ENCODE results near the gene AP3S2.
"Not testable (repeated sequence)": the region's sequence is repeated elsewhere in the genome, so short reads cannot be mapped to it uniquely, and the experiment has no call there.

Gene AP3S2

DNA sequence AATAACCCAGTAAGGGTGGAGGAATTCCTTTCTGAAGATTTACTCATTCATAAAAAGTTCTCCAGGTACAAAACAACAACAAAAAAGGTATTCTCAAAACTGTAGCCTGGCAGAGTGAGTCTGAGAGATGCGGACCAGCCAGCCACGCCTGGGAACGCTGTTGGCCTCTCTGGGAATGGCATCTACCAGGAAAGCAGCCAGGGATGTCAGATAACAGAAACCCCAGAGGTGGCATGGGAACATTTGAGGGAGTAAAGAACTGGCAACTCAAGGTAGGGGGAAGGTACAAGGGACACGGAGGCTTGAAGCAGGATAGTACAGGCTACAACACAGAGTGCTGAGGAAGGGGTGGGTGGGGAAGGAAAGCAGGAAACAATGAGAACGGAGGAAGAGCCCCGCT is 7.1 kb upstream of the AP3S2 start:
- no peak overlapping the region for H3K4me3 ChIP-seq (ENCODE audit: low read length)
- no peak overlapping the region for H3K9ac ChIP-seq (ENCODE audit: low read length)
- H3K4me1 ChIP-seq (ENCODE audit: control insufficient read depth, insufficient read depth, low read length) = no peaks in the 10 kb centered on the region
- peaks cover 25% of the 10 kb centered on the region for H3K36me3 ChIP-seq (ENCODE audit: control insufficient read depth, insufficient read depth, low read length, severe bottlenecking)
- DNase-seq (ENCODE audit: low read depth) = no peak
- H3K9me3 ChIP-seq (ENCODE audit: control insufficient read depth, low read length) = no peaks in the 10 kb centered on the region
- H3K27me3 ChIP-seq (replicated peaks; ENCODE audit: control insufficient read depth, insufficient read depth, low read length) = no peaks in the 10 kb centered on the region

DNA sequence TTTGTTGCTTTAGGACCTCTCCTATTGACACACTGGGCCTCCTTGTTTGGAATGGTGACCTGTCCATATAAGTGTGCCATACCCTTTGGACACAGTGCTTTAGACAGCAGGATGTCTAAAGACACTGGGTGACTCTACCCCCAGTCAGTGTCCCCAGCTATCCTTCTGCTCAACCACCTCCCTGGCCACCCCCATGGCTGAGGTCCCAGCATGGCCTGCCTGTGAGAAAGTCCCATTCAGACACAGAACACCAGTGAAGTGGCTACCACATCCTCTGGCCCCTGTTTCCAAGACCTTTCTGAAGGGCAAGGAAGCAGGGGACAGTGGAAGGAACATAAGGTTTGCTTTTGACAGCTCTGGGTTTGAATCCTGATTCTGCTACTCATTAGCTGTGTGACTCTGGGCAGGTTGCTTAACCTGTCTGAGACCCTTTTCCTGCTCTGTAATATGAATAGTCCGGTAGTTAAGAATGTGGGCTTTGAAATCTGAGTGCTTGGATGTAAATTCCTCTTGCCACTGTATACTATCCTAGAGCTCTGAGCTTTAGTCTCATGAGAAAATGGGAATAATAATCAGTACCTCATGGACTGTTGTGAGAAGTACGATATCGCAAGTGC is 6.3 kb upstream of the AP3S2 start:
- peaks cover 25% of the 10 kb centered on the region for H3K36me3 ChIP-seq (ENCODE audit: control insufficient read depth, insufficient read depth, low read length, severe bottlenecking)
- H3K4me3 ChIP-seq (ENCODE audit: low read length) = no peak overlapping the region
- no peaks in the 10 kb centered on the region for H3K27me3 ChIP-seq (replicated peaks; ENCODE audit: control insufficient read depth, insufficient read depth, low read length)
- no peaks in the 10 kb centered on the region for H3K4me1 ChIP-seq (ENCODE audit: control insufficient read depth, insufficient read depth, low read length)
- no peak overlapping the region for H3K9ac ChIP-seq (ENCODE audit: low read length)
- H3K9me3 ChIP-seq (ENCODE audit: control insufficient read depth, low read length) = no peaks in the 10 kb centered on the region
- DNase-seq (ENCODE audit: low read depth) = no peak

DNA sequence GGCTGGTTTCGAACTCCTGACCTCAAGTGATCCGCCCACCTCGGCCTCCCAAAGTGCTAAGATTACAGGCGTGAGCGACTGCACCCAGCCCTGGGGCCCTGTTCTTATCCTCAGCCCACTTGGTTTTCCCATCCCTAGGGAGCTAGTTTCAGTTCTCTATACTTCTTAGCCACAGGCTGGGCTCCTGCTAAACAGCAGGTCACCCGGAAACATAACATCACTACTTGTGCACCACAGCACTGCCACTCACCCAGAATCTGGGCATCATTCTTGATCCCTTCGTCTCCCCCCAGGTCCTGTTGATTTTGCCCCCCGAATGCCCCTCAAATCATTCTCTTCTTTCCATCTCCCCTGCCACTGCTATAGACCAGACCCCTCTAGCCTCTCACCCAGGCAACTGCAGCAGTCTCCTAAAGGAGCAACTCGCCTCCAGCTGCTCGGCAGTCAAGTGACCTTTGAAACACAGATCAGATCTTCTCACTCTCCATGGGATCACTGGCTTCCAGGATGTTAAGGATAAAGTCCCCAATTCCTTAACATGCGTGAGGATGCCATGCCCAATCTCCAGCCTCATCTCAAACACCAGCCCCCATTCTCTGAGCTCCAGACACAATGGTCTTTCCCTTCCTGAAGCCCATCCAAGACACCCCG is 5.6 kb upstream of the AP3S2 start:
- no peaks in the 10 kb centered on the region for H3K4me1 ChIP-seq (ENCODE audit: control insufficient read depth, insufficient read depth, low read length)
- H3K4me3 ChIP-seq (ENCODE audit: low read length) = no peak overlapping the region
- H3K9ac ChIP-seq (ENCODE audit: low read length) = no peak overlapping the region
- peaks cover 25% of the 10 kb centered on the region for H3K36me3 ChIP-seq (ENCODE audit: control insufficient read depth, insufficient read depth, low read length, severe bottlenecking)
- H3K27me3 ChIP-seq (replicated peaks; ENCODE audit: control insufficient read depth, insufficient read depth, low read length) = no peaks in the 10 kb centered on the region
- no peak for DNase-seq (ENCODE audit: low read depth)
- no peaks in the 10 kb centered on the region for H3K9me3 ChIP-seq (ENCODE audit: control insufficient read depth, low read length)

DNA sequence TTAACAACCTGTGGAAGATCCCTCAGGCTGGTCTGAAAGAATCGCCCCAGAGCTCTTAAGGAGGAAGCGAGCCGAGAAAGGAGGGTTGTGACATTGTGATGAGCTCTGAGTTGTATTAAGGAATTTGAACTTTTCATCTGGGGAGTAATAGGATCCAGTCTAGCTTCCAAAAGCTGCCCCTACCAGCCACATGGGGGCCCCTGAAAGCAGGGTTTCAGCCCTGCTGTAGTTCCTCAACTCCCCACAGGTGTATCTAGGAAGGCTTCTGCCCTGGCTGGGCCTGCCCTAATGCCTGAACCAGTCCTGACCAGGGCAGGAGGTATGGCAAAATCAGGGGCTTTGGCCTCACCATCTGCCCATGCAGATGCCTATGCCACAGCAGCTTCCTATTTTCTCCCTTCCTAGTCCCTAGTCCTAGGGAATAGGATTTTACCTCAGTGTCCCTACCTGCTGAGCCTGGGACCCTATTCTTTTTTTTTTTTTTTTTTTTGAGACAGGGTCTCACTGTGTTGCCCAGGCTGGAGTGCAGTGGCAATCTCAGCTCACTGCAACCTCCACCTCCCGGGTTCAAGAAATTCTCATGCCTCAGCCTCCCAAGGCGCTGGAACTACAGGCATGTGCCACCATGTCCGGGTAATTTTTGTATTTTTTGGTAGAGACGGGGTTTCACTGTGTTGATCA is 5.0 kb upstream of the AP3S2 start:
- no peak overlapping the region for H3K9ac ChIP-seq (ENCODE audit: low read length)
- no peaks in the 10 kb centered on the region for H3K9me3 ChIP-seq (ENCODE audit: control insufficient read depth, low read length)
- no peak overlapping the region for H3K4me3 ChIP-seq (ENCODE audit: low read length)
- no peaks in the 10 kb centered on the region for H3K27me3 ChIP-seq (replicated peaks; ENCODE audit: control insufficient read depth, insufficient read depth, low read length)
- no peaks in the 10 kb centered on the region for H3K4me1 ChIP-seq (ENCODE audit: control insufficient read depth, insufficient read depth, low read length)
- H3K36me3 ChIP-seq (ENCODE audit: control insufficient read depth, insufficient read depth, low read length, severe bottlenecking) = peaks cover 21% of the 10 kb centered on the region
- DNase-seq (ENCODE audit: low read depth) = peak; percentile 50

DNA sequence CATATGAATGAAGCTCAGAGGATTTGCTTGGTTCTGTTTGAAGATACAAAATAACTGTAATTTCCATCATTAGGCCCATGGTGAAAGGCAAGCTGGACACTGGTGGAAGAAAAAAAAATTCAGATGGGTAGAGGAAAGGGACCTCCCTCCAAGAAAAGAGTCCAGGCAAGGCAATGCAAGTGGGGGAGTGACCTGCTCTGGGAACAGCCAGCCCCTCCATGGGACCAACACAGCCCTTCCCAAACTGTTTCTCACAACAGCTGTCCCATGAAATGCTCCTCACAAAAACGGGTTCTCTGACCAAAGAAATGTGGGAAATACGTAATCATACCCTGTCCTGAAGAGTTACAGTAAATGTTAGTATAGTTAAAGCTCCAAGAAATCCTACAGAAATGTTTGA is 4.4 kb upstream of the AP3S2 start:
- Histone ChIP-seq H3K9me3 (ENCODE audit: control insufficient read depth, low read length) (no peaks in the 10 kb centered on the region), H3K4me3 (ENCODE audit: low read length) (no peak overlapping the region), H3K27me3 (replicated peaks; ENCODE audit: control insufficient read depth, insufficient read depth, low read length) (no peaks in the 10 kb centered on the region), H3K36me3 (ENCODE audit: control insufficient read depth, insufficient read depth, low read length, severe bottlenecking) (peaks cover 15% of the 10 kb centered on the region), H3K9ac (ENCODE audit: low read length) (no peak overlapping the region), H3K4me1 (ENCODE audit: control insufficient read depth, insufficient read depth, low read length) (peaks cover under 1% of the 10 kb centered on the region)
- no peak for DNase-seq (ENCODE audit: low read depth)

DNA sequence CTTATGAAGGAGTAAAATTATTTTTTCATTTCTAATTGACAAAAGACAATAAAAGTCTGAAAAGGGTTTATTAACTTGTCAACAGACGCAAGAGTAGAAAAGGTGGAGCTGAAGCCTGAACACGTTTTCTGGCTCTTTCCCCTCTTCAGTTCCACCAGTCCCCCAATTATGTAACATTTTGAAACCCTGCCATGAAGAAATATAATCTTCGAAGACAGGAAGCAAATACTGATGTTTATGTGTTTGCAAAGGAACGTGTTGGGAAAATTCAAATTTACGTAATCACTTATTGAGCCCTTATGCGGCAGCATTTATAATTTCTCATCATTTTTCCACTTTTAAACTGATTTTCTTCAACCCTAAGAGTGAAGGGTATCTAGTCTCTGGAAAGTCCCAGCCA is 767 bp downstream of the AP3S2 start:
- H3K9me3 ChIP-seq (ENCODE audit: control insufficient read depth, low read length) = no peaks in the 10 kb centered on the region
- peaks cover 10% of the 10 kb centered on the region for H3K36me3 ChIP-seq (ENCODE audit: control insufficient read depth, insufficient read depth, low read length, severe bottlenecking)
- H3K4me1 ChIP-seq (ENCODE audit: control insufficient read depth, insufficient read depth, low read length) = peaks cover 19% of the 10 kb centered on the region
- no peaks in the 10 kb centered on the region for H3K27me3 ChIP-seq (replicated peaks; ENCODE audit: control insufficient read depth, insufficient read depth, low read length)
- DNase-seq (ENCODE audit: low read depth) = peak; percentile 41
- peak overlapping the region; percentile 94 for H3K4me3 ChIP-seq (ENCODE audit: low read length)
- H3K9ac ChIP-seq (ENCODE audit: low read length) = peak overlapping the region; percentile 95

DNA sequence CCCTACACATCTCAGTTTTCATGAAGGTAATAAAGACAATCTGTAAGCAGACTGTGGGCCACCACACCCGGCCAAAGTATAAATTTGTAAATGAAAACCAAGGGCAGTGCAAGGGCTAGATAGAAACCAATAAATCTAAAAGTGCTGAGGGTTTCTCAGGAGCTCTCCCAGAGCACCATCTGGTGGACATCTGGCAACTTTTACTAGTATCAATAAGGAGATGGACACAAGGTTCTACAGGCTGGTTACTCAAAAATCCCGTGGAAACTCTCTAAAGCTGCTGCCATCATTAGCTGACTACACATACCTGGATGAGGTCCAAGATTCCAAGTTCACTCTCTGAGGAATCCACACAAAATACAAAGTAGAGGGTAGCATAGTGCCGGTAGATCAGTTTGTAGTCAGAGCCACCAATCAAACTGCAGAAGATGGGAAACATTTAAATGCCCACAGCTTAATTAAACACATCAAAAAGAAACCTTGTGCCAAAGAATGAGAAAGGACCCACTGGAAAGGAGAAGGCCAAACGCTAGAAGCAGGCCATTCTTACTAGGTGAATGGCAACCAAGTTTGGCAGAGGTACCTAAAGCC is 5.5 kb downstream of the AP3S2 start:
- no peak overlapping the region for H3K4me3 ChIP-seq (ENCODE audit: low read length)
- H3K4me1 ChIP-seq (ENCODE audit: control insufficient read depth, insufficient read depth, low read length) = peaks cover 22% of the 10 kb centered on the region
- H3K9ac ChIP-seq (ENCODE audit: low read length) = peak overlapping the region; percentile 30
- H3K36me3 ChIP-seq (ENCODE audit: control insufficient read depth, insufficient read depth, low read length, severe bottlenecking) = peaks cover 51% of the 10 kb centered on the region
- peak; percentile 84 for DNase-seq (ENCODE audit: low read depth)
- H3K9me3 ChIP-seq (ENCODE audit: control insufficient read depth, low read length) = no peaks in the 10 kb centered on the region
- no peaks in the 10 kb centered on the region for H3K27me3 ChIP-seq (replicated peaks; ENCODE audit: control insufficient read depth, insufficient read depth, low read length)

DNA sequence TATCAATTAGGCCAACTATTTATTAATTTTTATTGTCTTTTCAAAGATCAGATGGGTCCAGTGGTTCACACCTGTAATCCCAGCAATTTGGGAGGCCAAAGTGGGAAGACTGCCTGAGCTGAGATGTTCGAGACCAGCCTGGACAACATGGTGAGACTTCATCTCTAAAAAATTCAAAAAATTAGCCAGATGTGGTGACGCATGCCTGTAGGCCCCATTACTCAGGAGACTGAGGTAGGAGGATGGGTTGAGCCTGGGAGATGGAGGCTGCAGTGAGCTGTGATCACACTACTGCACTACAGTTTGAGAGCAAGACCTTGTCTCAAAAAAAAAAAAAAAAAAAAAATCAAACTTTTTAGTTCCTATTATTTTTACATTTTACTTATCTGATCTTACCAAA is 8.2 kb downstream of the AP3S2 start:
- Histone ChIP-seq H3K9ac (ENCODE audit: low read length) (no peak overlapping the region), H3K9me3 (ENCODE audit: control insufficient read depth, low read length) (no peaks in the 10 kb centered on the region), H3K36me3 (ENCODE audit: control insufficient read depth, insufficient read depth, low read length, severe bottlenecking) (peaks cover 71% of the 10 kb centered on the region), H3K27me3 (replicated peaks; ENCODE audit: control insufficient read depth, insufficient read depth, low read length) (no peaks in the 10 kb centered on the region), H3K4me1 (ENCODE audit: control insufficient read depth, insufficient read depth, low read length) (peaks cover 10% of the 10 kb centered on the region), H3K4me3 (ENCODE audit: low read length) (no peak overlapping the region)
- no peak for DNase-seq (ENCODE audit: low read depth)

DNA sequence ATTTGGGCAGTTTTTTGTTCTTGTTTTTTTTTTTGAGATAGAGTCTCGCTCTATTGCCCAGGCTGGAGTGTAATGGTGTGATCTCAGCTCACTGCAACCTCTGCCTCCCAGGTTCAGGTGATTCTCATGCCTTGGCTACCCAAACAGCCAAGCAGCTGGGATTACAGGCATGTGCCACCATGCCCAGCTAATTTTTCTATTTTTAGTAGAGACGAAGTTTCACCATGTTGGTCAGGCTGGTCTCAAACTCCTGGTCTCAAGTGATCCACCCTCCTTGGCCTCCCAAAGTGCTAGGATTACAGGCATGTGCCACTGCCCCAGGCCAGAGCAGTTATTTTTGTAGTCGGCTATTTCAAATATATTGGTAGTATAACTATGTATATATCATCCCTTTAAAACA is 8.6 kb downstream of the AP3S2 start:
- Histone ChIP-seq H3K4me1 (ENCODE audit: control insufficient read depth, insufficient read depth, low read length) (peaks cover 10% of the 10 kb centered on the region), H3K36me3 (ENCODE audit: control insufficient read depth, insufficient read depth, low read length, severe bottlenecking) (peaks cover 76% of the 10 kb centered on the region)
- not testable (repeated sequence) for H3K4me3 ChIP-seq (ENCODE audit: low read length); H3K9me3 ChIP-seq (ENCODE audit: control insufficient read depth, low read length); H3K27me3 ChIP-seq (replicated peaks; ENCODE audit: control insufficient read depth, insufficient read depth, low read length); DNase-seq (ENCODE audit: low read depth); H3K9ac ChIP-seq (ENCODE audit: low read length)

DNA sequence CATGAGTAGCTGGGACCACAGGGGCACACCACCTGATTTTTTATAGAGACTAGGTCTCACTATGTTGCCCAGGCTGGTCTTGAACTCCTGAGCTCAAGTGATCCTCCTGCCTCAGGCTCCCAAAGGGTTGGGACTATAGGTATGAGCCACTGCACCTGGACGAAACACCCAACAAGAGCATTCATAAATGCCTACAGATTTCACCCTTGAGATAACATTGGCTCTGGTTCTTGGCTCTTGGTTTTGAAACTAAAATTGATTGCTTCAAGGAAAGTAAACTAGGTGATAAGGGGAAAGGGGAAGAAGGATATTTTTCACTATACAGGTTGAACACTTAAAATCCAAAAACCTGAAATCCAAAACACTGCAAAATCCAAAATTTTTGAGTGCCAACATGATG is 10.3 kb downstream of the AP3S2 start:
- Histone ChIP-seq H3K27me3 (replicated peaks; ENCODE audit: control insufficient read depth, insufficient read depth, low read length) (no peaks in the 10 kb centered on the region), H3K36me3 (ENCODE audit: control insufficient read depth, insufficient read depth, low read length, severe bottlenecking) (peaks cover 84% of the 10 kb centered on the region)
- DNase-seq (ENCODE audit: low read depth) = no peak

DNA sequence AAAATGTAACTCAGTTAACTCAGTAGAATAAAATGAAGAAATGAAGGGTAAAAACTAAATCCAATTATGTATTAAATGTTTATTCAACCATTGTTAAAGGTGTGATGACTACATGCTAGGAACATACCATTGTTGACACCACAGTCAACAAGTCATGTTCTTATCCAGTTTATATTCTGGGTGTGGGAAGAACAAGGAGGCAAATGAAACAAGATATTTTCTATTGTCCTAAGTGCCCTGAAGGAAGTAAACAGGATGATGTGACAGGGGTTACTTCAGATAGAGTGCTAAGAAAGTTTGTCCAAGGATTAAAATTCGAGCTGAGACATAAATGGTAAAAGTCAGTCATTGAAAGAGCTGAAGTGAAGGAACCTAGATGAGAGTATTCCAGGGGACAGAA is 13.1 kb downstream of the AP3S2 start:
- DNase-seq (ENCODE audit: low read depth) = no peak
- Histone ChIP-seq H3K4me1 (ENCODE audit: control insufficient read depth, insufficient read depth, low read length) (peaks cover 15% of the 10 kb centered on the region), H3K9ac (ENCODE audit: low read length) (no peak overlapping the region), H3K36me3 (ENCODE audit: control insufficient read depth, insufficient read depth, low read length, severe bottlenecking) (peaks cover 77% of the 10 kb centered on the region), H3K9me3 (ENCODE audit: control insufficient read depth, low read length) (no peaks in the 10 kb centered on the region), H3K4me3 (ENCODE audit: low read length) (no peak overlapping the region), H3K27me3 (replicated peaks; ENCODE audit: control insufficient read depth, insufficient read depth, low read length) (no peaks in the 10 kb centered on the region)

More for the DNA sequence above, 10.3 kb downstream of the AP3S2 start:
- Histone ChIP-seq H3K4me3 (ENCODE audit: low read length) (no peak overlapping the region), H3K9ac (ENCODE audit: low read length) (no peak overlapping the region), H3K4me1 (ENCODE audit: control insufficient read depth, insufficient read depth, low read length) (peaks cover 8% of the 10 kb centered on the region), H3K9me3 (ENCODE audit: control insufficient read depth, low read length) (no peaks in the 10 kb centered on the region)
